Stimulated activated CD8-positive, alpha-beta memory T cell treated with anti-CD3 and anti-CD28 coated beads, Interleukin-4, amount 100 ng/mL, for 48 hours (primary cell): ENCODE data around the gene LIMCH1.

Experiments
- DNase-seq: peaks from one replicate; pipeline ENCODE4 v3.0.0-alpha.2; 2020

LIMCH1 gene

DNA sequence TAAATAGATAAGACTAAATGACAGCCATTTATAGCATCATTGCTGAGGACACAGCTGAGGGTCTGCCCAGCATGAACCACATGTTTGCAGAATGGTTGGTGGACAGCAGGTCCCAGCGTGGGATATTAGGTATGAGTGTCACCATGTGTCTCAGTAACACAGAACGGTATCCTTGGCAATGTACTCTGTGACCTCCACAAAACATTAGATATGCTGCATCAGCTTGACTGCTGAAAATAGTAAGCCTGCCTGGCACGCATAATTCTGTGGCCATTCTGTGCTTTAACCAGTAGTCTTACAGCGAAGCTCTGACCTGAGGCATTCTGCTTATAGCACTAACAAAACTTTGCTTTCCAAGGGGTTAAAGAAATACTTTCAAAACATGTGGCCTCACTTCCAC lies 32.0 kb downstream of the LIMCH1 start:
- no peak for DNase-seq

GRCh38 chr4:41571422-41571821 lies 33.5 kb downstream of the LIMCH1 start:
- no peak for DNase-seq

DNA sequence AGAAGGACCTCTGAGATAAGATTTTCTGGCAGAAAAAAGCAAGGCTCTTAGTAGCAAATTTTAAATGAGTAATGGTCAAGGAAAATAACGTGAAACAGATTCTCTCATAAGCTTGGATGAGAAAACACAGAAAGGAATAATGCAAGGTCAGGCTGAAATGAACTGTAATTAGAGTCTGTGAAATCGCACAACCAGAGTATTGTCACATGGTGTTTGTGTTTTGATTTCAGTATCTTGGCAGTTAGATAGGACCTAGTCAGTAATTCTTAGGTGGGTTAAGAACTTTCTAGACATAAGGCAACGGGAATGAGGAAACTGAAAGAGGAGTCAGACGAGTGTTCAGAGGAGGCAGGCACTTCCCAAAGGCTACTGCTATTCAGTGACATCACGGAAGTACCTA lies 34.6 kb downstream of the LIMCH1 start:
- no peak for DNase-seq

GRCh38 chr4:41572956-41573355 lies 35.0 kb downstream of the LIMCH1 start:
- DNase-seq = no peak

- DNase-seq = no peak
Measured at GRCh38 chr4:41573502-41574001, 35.6 kb downstream of the LIMCH1 start.

DNA sequence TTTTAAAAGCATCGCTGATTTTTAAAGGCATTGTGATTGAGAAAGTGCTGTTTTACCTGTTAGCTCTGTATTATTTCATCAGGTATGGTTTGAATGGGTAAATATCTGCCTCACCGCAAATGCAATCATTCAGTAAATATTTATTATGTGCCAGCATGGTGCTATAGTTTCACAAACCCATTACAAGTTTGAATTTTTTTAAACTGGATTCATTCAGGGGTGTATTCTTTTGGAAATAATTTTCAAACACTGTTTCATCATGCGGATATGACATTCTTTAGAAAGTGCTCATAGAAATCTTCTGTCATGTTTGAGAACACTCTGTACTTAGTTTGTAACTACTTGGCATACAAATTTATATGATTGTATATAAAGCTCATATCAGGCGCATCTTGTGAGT lies 37.2 kb downstream of the LIMCH1 start:
- DNase-seq = no peak

DNA sequence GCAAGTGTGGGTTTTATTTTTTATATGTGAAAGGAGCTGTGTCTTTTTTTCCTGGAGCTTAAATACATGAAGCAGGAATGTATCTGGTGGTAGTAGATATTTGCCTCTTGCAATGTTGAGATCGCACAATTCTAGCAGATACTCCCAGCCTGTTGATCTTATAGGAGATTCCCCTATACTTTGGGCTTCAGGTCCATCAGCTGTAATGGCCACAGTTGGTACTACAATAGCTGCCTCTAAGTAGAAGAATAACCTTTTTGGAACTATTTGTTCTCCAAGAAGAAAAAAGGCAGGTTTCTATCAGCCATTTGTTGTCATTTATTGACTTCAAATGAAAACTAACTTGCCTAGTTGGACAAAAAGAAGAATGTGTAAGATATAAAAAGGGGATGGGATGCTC lies 37.7 kb downstream of the LIMCH1 start:
- DNase-seq = no peak

DNA sequence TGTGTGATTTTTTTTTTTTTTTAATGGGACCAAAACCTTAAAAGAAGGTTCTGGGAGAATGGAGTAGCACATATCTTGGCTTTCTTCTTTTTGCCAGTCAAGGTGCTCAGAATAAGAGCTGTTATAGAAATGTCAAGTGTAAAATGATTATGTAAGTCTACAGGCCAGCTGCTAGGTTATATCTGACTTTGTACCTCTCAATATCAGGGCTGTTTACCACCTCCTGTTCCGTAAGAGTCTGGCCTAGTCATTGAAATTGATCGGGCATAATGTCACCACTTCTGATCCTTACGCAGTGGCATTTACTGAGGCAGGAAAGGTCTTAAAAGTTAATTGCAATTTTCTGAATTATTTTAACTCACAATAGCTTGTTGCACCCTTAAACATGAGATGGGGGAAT lies 41.1 kb downstream of the LIMCH1 start:
- no peak for DNase-seq

GRCh38 chr4:41579526-41579925 lies 41.6 kb downstream of the LIMCH1 start:
- DNase-seq = no peak

DNA sequence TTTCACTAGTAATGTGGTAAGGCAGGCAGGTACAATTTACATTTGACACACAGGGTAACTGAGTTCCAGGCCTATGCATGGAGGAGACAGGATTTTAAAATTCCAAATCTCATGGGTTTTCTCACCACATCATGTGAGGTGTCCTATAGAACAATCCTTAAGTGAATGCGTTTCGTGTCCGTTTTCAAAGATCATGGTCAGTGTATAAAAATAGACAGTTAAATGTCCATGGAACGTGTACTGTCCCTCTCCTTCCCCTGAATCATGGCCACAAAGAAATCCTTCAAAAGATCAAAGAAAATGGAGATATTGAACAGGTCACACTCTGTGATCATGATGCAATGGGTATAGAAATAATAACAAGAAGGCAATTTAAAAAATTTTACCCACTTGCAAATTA lies 42.0 kb downstream of the LIMCH1 start:
- DNase-seq = no peak

GRCh38 chr4:41586675-41587225 lies 48.8 kb downstream of the LIMCH1 start:
- DNase-seq = no peak

DNA sequence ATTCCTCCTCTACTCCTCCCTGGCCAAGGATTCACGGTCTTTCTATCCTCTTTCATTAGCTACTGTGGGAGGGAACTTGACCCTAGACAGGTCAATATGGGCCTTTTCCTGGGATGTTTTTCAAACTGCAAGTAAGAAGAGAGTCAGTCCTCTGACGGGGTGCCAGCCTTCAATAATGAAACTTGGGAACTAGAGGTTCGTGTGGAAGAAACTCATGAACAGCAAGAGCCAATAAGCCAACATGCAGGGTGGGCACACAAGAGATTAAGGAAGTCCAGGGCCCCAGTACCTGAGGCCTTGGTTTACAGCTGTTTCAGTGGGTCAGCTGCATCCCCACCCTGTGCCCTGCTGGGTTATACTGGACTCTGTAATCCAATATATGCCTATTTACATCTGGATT lies 49.3 kb downstream of the LIMCH1 start:
- DNase-seq = no peak

GRCh38 chr4:41590591-41590990 lies 52.6 kb downstream of the LIMCH1 start:
- DNase-seq = no peak

DNA sequence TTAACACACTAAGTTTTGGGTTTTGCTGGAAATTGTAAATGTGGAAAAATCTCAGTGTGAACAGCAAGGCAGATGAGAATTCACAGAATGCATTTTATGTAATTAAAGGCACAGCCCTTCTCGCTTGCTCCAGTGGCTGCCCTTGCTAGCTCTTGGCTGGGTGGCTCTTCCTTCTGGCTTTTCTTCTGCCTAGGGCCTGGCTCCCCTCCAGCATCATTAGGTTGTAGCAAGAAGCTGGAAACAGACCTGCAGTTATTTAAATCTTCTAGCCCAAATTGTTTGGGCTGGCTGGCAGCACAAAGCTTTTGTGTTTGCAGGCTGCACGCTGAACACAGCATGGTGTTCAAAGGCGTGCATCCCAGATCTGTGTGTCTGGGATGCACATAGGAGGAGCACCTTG lies 56.5 kb downstream of the LIMCH1 start:
- no peak for DNase-seq

GRCh38 chr4:41597494-41597893 lies 59.5 kb downstream of the LIMCH1 start:
- no peak for DNase-seq

DNA sequence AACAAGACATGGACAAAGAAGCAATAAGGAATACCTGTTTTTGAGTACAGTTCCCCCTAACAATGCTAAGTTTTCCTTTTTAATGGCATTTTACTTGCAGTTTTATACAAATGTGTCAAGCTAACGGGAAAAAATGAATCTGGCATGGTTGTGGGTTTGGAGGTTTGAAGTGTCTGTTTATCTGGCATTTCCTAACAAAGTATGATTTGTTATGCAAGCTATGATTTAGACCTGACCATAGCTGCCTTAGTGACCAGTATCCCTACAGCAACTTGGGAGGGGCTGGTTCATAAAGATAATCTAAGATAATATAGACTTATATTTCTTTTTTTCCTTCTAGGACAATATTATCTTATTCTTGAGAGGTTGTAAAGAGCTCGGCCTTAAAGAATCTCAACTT lies 60.6 kb downstream of the LIMCH1 start:
- no peak for DNase-seq

DNA sequence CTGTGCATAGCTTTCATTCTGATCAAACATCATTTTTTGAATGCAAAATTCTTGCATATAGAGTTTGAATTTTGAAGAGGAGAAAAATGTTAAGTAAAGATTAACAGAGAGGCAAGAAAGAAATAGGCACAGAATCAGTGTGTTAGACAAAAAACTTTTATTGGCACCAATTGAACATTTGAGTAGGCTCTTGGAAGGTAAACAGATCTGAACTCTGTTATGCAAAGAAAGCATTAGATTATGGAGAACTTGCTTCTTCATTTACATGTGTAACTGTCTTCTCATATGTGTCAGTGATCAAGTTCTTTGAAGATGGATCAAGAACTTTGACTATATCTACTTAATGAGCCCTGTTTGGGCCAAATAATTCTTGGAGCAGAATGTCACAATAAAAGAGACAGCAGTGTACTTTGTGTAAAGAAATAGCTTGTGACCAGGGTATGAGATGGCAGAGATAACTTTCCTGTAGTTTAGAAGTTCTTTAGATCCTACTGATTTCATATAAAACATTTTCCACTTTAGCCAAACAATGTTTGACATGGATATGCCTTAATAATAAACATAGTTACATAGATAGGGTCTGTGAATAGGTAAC lies 61.3 kb downstream of the LIMCH1 start:
- no peak for DNase-seq

GRCh38 chr4:41600243-41600912 lies 62.4 kb downstream of the LIMCH1 start:
- DNase-seq = no peak

DNA sequence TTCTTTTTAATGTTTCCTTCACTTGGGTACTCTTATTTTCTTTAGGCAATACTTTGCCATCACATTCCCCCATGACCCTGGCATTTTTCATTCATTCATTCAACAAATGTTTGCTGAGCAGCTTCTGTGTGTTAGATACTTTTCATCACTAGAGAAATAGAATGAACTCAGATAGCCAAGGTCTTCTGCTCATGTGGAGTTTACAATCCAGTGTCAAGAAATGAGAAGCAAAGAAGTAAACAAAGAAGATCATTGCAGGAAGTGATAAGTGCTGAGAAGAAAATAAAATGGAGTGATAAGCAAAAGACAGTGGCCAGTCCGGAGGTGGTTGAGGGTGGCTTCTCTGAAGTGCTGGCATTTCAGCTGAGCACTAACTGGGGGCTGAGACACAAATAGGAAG lies 63.1 kb downstream of the LIMCH1 start:
- DNase-seq = no peak

DNA sequence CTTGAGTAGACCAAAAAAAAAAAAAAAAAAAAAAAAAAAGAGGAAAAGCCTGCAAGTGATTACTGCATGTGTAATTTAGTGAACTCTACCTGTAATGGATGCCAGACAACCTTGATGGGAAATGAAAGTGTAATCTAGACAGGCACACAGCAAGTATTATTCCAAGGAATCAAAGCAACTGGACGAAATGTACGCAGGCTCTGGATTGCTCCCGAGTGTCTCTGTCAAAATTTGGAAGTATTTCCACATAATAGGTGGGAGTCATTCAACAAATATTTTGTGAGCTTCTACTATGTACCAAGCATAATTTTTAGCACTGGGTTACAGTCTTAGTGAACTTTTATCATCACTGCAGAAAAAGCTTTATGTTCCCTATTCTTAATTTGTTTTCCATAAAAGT lies 64.2 kb downstream of the LIMCH1 start:
- no peak for DNase-seq

GRCh38 chr4:41602886-41603498 lies 65.0 kb downstream of the LIMCH1 start:
- no peak for DNase-seq

GRCh38 chr4:41609851-41610250 lies 71.9 kb downstream of the LIMCH1 start:
- DNase-seq = no peak

DNA sequence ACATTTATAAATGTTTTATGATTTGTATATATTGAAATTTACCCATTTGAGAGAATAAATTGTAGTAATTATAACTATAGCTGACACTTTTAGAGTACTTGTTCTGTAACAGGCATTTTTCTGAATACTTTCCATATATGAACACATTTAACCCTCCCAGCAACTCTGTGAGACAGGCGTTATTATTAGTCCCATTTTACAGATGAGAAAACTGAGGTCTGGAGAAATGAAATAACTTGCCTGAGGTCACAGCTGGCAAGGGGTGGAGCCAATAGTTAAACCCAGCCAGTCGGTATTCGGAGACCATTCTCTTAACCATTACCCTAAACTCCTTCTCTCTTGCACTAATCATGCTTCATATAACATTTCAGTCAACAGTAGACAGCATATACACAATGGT lies 72.5 kb downstream of the LIMCH1 start:
- DNase-seq = no peak

GRCh38 chr4:41611124-41611838 lies 73.3 kb downstream of the LIMCH1 start:
- DNase-seq = no peak
